ENCODE data around the gene DNM3. TPM values are rescaled to one million over a fixed set of nuclear protein-coding genes. Genes with fewer than 3 reads are reported as not detected.

DNM3 gene
- total RNA-seq, 1 experiment from 2014 or later: 0.45 TPM

DNA sequence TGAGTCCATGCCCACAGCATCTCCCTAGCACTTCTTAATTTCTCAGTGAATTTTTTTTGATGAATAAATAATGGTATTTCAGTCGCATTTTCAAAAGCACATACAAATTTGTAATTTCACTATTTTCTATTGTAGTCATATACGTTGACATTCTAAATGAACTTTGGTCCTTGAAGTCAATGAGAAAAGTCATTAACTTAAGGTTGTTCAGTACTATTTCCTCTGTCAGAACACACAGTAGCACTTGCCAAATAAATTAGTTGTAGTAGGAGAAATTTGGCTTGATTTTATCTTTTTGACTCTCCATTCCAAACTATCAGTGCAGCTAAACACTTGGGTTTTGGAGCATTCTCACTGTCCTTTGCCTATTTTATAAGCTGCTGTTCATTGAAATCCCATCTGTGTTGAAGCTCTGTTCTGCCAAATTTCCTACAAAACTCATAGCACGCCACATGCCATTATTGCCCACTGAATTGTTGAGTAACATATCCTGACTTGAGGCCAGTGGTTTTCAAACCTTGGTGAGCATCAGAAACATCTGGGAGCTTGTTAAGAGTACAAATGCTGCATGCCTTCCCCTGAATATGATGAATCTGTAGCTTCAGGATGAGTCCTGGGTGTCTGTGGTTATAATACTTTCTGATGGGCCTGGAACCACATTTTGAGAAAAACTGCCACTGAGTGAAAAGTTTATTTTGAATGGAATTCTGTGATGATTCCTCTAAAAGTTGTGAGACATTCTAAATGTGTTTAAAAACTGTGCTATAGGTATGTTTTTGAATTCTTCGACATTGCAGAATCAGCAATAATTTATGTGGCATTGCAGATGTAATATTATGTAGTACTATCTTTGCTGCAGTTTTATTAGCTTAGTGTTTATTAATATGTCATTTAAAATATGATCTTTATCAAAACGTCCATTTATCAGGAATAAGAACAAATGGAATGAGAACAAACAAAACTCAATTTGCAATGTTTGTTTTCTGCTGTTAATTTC is 78.9 kb downstream of the DNM3 start:
- Histone ChIP-seq H3K36me3 (ENCODE audit: insufficient read depth, low read length) (no peaks in the 10 kb centered on the region), H3K9me3 (ENCODE audit: low read length) (no peaks in the 10 kb centered on the region), H3K4me3 (ENCODE audit: low read length) (no peak overlapping the region), H3K4me2 (ENCODE audit: low read depth, low read length, poor library complexity, severe bottlenecking) (no peak overlapping the region), H3K9me2 (replicated peaks; ENCODE audit: insufficient read depth, low read length) (no peaks in the 10 kb centered on the region), H3K79me2 (ENCODE audit: low read length) (no peaks in the 10 kb centered on the region), H3K27ac (ENCODE audit: low read length) (no peak overlapping the region), H3K9ac (ENCODE audit: low read length) (no peak overlapping the region), H2AFZ (ENCODE audit: low read length) (no peak overlapping the region), H3K4me1 (ENCODE audit: low read length) (no peaks in the 10 kb centered on the region), H3K27me3 (ENCODE audit: low read length) (no peaks in the 10 kb centered on the region), H4K20me1 (ENCODE audit: insufficient read depth, low read depth, low read length) (no peaks in the 10 kb centered on the region)
- DNase-seq: no peak

DNA sequence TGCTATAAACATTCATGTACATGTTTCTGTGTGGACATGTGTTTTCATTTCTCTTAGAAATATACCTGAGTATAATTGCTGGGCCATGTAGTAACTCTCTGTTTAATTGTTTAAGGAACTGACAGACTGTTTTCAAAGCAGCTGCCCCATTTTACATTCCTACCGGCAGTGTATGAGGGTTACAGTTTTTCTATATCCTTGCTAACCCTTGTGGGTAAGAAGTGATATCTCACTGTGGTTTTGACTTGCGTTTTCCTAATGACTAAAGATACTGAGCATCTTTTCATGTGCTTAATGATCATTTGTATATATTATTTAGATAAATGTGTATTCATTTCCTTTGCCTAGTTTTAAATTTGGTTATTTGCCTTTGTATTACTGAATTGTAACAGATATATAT is 81.7 kb downstream of the DNM3 start:
- Histone ChIP-seq H3K4me3 (ENCODE audit: low read length) (no peak overlapping the region), H3K4me2 (ENCODE audit: low read depth, low read length, poor library complexity, severe bottlenecking) (no peak overlapping the region), H3K4me1 (ENCODE audit: low read length) (no peaks in the 10 kb centered on the region), H3K79me2 (ENCODE audit: low read length) (no peaks in the 10 kb centered on the region), H3K27ac (ENCODE audit: low read length) (no peak overlapping the region), H3K9me2 (replicated peaks; ENCODE audit: insufficient read depth, low read length) (no peaks in the 10 kb centered on the region), H4K20me1 (ENCODE audit: insufficient read depth, low read depth, low read length) (no peaks in the 10 kb centered on the region), H3K36me3 (ENCODE audit: insufficient read depth, low read length) (no peaks in the 10 kb centered on the region), H3K27me3 (ENCODE audit: low read length) (no peaks in the 10 kb centered on the region), H2AFZ (ENCODE audit: low read length) (no peak overlapping the region), H3K9ac (ENCODE audit: low read length) (no peak overlapping the region), H3K9me3 (ENCODE audit: low read length) (no peaks in the 10 kb centered on the region)
- no peak for DNase-seq

DNA sequence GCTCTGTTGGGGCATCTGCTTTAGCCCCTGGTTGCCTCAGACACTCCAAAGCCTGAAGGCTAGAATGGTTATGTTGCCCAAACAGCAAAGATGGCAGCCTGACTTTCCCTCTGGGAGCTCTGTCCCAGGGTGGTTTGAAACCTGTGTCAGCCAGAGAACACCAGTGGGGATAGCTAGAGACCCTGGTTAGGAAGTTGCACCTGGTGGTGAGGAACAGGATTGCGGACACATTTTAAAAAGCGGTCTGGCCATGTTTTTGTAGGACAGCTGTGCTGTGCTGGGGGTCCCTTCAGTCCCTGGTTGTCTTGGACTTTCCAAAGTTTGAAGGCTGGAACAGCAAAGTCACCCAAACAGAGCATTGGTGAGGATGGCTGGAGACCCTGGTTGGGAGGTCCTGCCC is 87.8 kb downstream of the DNM3 start:
- DNase-seq: no peak
- Histone ChIP-seq H3K27ac (ENCODE audit: low read length) (no peak overlapping the region), H3K27me3 (ENCODE audit: low read length) (no peaks in the 10 kb centered on the region), H3K9ac (ENCODE audit: low read length) (no peak overlapping the region), H2AFZ (ENCODE audit: low read length) (no peak overlapping the region), H4K20me1 (ENCODE audit: insufficient read depth, low read depth, low read length) (no peaks in the 10 kb centered on the region), H3K79me2 (ENCODE audit: low read length) (no peaks in the 10 kb centered on the region), H3K9me2 (replicated peaks; ENCODE audit: insufficient read depth, low read length) (0 out of 2 replicates have a peak, but pooled peaks cover 2% of the 10 kb centered on the region), H3K4me1 (ENCODE audit: low read length) (no peaks in the 10 kb centered on the region), H3K4me2 (ENCODE audit: low read depth, low read length, poor library complexity, severe bottlenecking) (no peak overlapping the region), H3K9me3 (ENCODE audit: low read length) (no peaks in the 10 kb centered on the region), H3K4me3 (ENCODE audit: low read length) (no peak overlapping the region), H3K36me3 (ENCODE audit: insufficient read depth, low read length) (no peaks in the 10 kb centered on the region)

DNA sequence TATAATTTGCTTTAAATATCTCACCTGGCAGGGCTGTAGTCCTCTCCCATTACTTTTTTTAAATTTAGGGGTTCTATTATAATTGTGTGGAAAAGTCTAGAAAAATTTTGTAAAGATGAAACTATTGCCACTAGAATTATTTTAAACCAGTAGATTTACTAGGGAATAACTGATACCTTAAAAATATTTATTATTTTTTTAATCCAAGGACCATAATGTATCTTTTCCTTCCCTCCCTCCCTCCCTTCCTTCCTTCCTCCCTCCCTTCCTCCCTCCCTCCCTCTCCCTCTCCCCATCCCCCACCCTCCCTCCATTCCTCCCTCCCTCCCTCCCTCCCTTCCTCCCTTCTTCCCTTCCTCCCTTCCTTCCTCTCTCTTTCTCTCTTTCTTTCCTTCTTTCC is 90.5 kb downstream of the DNM3 start:
- Histone ChIP-seq H3K36me3 (ENCODE audit: insufficient read depth, low read length) (no peaks in the 10 kb centered on the region), H2AFZ (ENCODE audit: low read length) (no peak overlapping the region), H3K9me3 (ENCODE audit: low read length) (no peaks in the 10 kb centered on the region), H4K20me1 (ENCODE audit: insufficient read depth, low read depth, low read length) (no peaks in the 10 kb centered on the region), H3K79me2 (ENCODE audit: low read length) (no peaks in the 10 kb centered on the region), H3K9me2 (replicated peaks; ENCODE audit: insufficient read depth, low read length) (0 out of 2 replicates have a peak, but pooled peaks cover 2% of the 10 kb centered on the region), H3K4me3 (ENCODE audit: low read length) (no peak overlapping the region), H3K27me3 (ENCODE audit: low read length) (no peaks in the 10 kb centered on the region), H3K9ac (ENCODE audit: low read length) (no peak overlapping the region), H3K4me1 (ENCODE audit: low read length) (no peaks in the 10 kb centered on the region), H3K4me2 (ENCODE audit: low read depth, low read length, poor library complexity, severe bottlenecking) (no peak overlapping the region), H3K27ac (ENCODE audit: low read length) (no peak overlapping the region)
- DNase-seq: no peak

DNA sequence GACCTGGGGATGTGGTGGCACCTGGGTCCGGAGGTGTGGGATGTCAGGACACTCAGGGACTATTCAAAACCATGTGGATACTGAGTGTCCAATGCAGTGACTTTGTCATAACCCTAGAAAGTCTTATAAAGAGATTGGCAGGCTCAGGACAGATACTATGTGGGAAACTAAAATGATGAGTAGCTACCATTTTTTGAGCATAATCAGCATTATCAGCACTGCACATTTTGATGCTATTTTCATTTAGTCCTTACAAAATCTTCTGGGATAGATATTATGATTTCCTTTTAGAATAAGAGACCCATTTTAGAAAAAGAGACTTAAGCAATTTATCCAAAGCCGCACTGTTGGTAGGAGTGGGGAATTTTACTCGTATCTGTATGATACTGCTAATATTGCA is 93.4 kb downstream of the DNM3 start:
- no peaks in the 10 kb centered on the region for H3K4me1 ChIP-seq (ENCODE audit: low read length)
- H3K4me2 ChIP-seq (ENCODE audit: low read depth, low read length, poor library complexity, severe bottlenecking): no peak overlapping the region
- H4K20me1 ChIP-seq (ENCODE audit: insufficient read depth, low read depth, low read length): no peaks in the 10 kb centered on the region
- H3K9me3 ChIP-seq (ENCODE audit: low read length): no peaks in the 10 kb centered on the region
- no peak overlapping the region for H2AFZ ChIP-seq (ENCODE audit: low read length)
- no peak for DNase-seq
- no peaks in the 10 kb centered on the region for H3K27me3 ChIP-seq (ENCODE audit: low read length)
- H3K9me2 ChIP-seq (replicated peaks; ENCODE audit: insufficient read depth, low read length): no peaks in the 10 kb centered on the region
- no peaks in the 10 kb centered on the region for H3K36me3 ChIP-seq (ENCODE audit: insufficient read depth, low read length)
- H3K9ac ChIP-seq (ENCODE audit: low read length): no peak overlapping the region
- H3K4me3 ChIP-seq (ENCODE audit: low read length): no peak overlapping the region
- no peak overlapping the region for H3K27ac ChIP-seq (ENCODE audit: low read length)
- H3K79me2 ChIP-seq (ENCODE audit: low read length): no peaks in the 10 kb centered on the region

DNA sequence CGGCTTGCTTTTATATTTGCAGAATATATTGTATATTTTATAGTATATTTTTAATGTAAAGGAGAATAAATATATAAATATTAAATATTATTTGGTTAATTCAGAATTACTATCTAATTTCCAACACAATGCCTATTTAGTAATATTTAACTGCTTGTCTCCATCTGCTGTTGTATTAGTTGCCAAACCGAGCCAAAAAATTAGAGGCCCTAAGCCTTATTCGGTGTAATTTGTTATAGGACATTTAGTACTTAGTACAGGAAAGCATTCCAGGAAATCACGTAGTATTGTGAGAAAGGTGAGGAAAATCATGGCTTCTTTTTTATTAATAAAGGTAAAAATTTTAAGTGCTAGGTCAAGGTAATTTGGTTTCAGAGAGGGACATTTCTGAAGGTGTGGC is 93.8 kb downstream of the DNM3 start:
- Histone ChIP-seq H3K79me2 (ENCODE audit: low read length) (no peaks in the 10 kb centered on the region), H2AFZ (ENCODE audit: low read length) (no peak overlapping the region), H3K27ac (ENCODE audit: low read length) (no peak overlapping the region), H3K4me3 (ENCODE audit: low read length) (no peak overlapping the region), H3K27me3 (ENCODE audit: low read length) (no peaks in the 10 kb centered on the region), H3K9ac (ENCODE audit: low read length) (no peak overlapping the region), H3K9me3 (ENCODE audit: low read length) (no peaks in the 10 kb centered on the region), H3K36me3 (ENCODE audit: insufficient read depth, low read length) (no peaks in the 10 kb centered on the region), H3K4me1 (ENCODE audit: low read length) (no peaks in the 10 kb centered on the region), H3K4me2 (ENCODE audit: low read depth, low read length, poor library complexity, severe bottlenecking) (no peak overlapping the region), H4K20me1 (ENCODE audit: insufficient read depth, low read depth, low read length) (no peaks in the 10 kb centered on the region), H3K9me2 (replicated peaks; ENCODE audit: insufficient read depth, low read length) (no peaks in the 10 kb centered on the region)
- DNase-seq: no peak

DNA sequence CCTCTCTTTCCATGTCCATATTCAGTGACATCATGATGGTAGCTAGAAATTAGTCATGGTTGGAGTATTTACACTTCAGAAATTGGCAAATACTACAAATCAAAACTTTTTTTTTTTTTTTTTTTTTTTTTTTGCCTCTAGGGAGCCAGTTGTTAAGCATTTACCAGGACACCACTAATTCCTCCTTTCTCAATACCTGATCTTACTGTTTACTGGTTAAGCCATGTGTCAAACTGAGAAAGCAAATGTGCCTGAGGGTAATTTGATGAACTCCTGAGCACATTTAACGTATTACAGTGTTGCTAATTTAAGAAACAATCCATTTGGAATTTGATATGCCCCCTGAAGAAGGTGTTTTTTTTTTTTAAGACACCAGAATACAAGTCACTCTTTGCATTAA is 94.4 kb downstream of the DNM3 start:
- Histone ChIP-seq H3K79me2 (ENCODE audit: low read length) (no peaks in the 10 kb centered on the region), H3K36me3 (ENCODE audit: insufficient read depth, low read length) (no peaks in the 10 kb centered on the region), H2AFZ (ENCODE audit: low read length) (no peak overlapping the region), H4K20me1 (ENCODE audit: insufficient read depth, low read depth, low read length) (no peaks in the 10 kb centered on the region), H3K27ac (ENCODE audit: low read length) (no peak overlapping the region), H3K27me3 (ENCODE audit: low read length) (no peaks in the 10 kb centered on the region), H3K4me1 (ENCODE audit: low read length) (no peaks in the 10 kb centered on the region), H3K4me3 (ENCODE audit: low read length) (no peak overlapping the region), H3K9ac (ENCODE audit: low read length) (no peak overlapping the region), H3K4me2 (ENCODE audit: low read depth, low read length, poor library complexity, severe bottlenecking) (no peak overlapping the region), H3K9me2 (replicated peaks; ENCODE audit: insufficient read depth, low read length) (no peaks in the 10 kb centered on the region), H3K9me3 (ENCODE audit: low read length) (no peaks in the 10 kb centered on the region)
- DNase-seq: no peak

DNA sequence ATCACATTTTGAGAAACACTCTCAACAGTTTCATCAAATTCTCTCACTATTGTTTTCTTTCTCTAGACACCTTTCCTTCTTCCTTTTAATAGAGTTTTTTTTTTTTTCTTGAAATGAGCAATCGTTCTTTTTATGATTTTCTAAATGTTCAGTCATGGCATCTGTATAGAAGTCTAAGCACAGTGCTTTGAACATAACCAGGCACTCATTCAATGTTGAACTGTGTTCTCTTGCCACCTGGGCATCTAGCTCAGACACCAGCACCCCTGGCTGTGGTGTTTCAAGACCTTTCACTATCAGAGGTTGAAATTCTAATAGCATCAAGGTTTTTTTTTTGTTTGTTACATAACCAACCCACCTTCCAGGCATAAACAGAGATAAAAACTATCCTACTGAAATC is 96.6 kb downstream of the DNM3 start:
- Histone ChIP-seq H3K79me2 (ENCODE audit: low read length) (no peaks in the 10 kb centered on the region), H3K9me3 (ENCODE audit: low read length) (no peaks in the 10 kb centered on the region), H3K4me1 (ENCODE audit: low read length) (no peaks in the 10 kb centered on the region), H2AFZ (ENCODE audit: low read length) (no peak overlapping the region), H3K27me3 (ENCODE audit: low read length) (no peaks in the 10 kb centered on the region), H3K27ac (ENCODE audit: low read length) (no peak overlapping the region), H4K20me1 (ENCODE audit: insufficient read depth, low read depth, low read length) (no peaks in the 10 kb centered on the region), H3K9ac (ENCODE audit: low read length) (no peak overlapping the region), H3K9me2 (replicated peaks; ENCODE audit: insufficient read depth, low read length) (no peaks in the 10 kb centered on the region), H3K4me2 (ENCODE audit: low read depth, low read length, poor library complexity, severe bottlenecking) (no peak overlapping the region), H3K36me3 (ENCODE audit: insufficient read depth, low read length) (no peaks in the 10 kb centered on the region), H3K4me3 (ENCODE audit: low read length) (no peak overlapping the region)
- no peak for DNase-seq
